ENCODE measurements around the gene PPT2. TPM values are rescaled to one million over a fixed set of nuclear protein-coding genes. Genes with fewer than 3 reads are reported as not detected.
A peak's percentile ranks its signal among the peaks of the same experiment; 100 is the strongest.
"Not testable (repeated sequence)": the region's sequence is repeated elsewhere in the genome, so short reads cannot be mapped to it uniquely, and the experiment has no call there.

PPT2 gene
- total RNA-seq, 6 donors from 2014 or later = 7.0 to 64.8 (median 16.8) TPM

DNA sequence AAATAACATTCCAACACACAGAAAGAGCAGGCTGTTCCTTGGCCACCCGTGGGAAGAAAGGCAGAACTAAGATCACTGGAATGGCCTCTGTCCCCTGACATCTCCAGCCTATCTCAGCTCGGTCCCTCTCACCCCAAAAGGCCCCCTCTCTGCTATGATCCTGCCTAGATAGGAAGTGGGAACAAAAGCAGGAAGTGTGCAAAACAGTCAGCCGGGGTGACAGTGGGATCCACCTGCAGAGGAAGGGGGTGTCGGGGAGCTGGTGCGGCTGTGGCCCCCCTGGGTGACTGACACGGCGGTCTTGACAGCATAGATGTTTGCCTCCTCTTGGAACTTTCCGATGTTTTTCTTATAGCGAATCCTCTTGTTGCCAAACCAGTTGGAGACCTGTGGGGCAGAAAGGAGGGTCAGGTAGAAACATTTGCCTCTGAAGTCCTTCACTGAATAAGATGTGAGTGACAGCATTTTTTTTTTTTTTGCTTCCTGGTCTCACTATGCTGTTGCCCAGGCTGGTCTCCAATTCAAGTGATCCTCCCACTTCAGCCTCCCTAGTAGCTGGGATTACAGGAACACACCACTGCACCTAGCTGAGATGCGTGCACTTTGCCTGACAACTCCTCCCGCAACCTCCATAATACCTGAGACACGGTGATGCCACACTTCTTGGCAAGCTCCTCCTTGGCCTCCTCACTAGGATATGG lies 33.2 kb downstream of the PPT2 start:
- Histone ChIP-seq H3K4me1 (peaks cover 62 to 74% (median 72%) of the 10 kb centered on the region in 4 donors), H3K4me3 (no peak overlapping the region), H3K27me3 (no peaks in the 10 kb centered on the region), H3K27ac (peak overlapping the region; percentile 77 to 98 (median 95)), H3K9me3 (no peaks in the 10 kb centered on the region), H3K36me3 (peaks cover 0 to 31% (median 20%) of the 10 kb centered on the region in 4 donors)
- DNase-seq (peak in 1 of 2 donors; percentile 50), ATAC-seq (ENCODE audit: low FRiP score in 2 of 2) (no peak)
- TF ChIP-seq POLR2AphosphoS5 (IDR thresholded peaks at IDR 0.05) (no peak), POLR2A (IDR thresholded peaks at IDR 0.05) (no peak), EP300 (IDR thresholded peaks at IDR 0.05) (no peak), CTCF (IDR thresholded peaks at IDR 0.05) (no peak)
- WGBS, 2 donors = 59 to 69% methylated on average over 11 to 12 of the region's 12 CpGs

DNA sequence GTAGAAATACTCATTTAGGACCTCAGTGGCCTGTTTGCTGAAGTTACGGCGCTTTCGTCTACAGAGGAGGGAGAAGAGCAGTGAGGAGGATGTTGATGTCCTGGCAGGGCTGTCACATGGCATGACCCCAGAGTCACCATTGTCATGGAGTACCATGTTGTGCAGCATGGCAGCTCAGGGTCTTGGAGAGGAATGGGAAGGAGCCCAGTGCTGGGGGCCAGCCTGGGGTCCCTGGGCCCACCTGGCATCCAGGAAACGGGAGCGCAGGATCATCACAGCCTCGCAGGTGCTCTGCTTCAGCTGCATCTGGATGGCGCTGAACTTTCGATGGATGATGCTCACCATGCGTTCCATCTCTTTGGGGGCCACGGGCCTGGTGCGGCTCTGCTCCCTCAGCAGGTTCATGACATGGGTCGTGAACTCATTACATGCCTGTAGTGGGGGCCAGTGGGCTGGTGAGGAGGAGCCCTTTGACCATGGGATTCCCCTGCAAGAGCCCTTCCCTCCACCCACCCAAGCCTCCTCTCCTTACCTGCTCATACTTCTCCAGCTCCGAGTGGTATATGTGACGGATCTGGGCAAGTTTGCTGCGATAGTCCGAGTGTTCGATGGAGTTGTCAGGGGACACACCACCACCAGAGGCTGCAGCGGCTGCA lies 33.9 kb downstream of the PPT2 start:
- H3K9me3 ChIP-seq; H3K27me3 ChIP-seq; ATAC-seq (ENCODE audit: low FRiP score in 2 of 2): not testable (repeated sequence)
- Histone ChIP-seq H3K4me1 (peaks cover 66 to 80% (median 77%) of the 10 kb centered on the region in 4 donors), H3K4me3 (peak overlapping the region in 3 of 4 donors; percentile 72 to 96 (median 80)), H3K36me3 (peaks cover 0 to 25% (median 16%) of the 10 kb centered on the region in 4 donors), H3K27ac (peak overlapping the region; percentile 77 to 98 (median 95))
- WGBS, 2 donors = 77 to 78% methylated on average over 8 to 18 of the region's 18 CpGs
- peak in 1 of 2 donors; percentile 43 for DNase-seq

DNA sequence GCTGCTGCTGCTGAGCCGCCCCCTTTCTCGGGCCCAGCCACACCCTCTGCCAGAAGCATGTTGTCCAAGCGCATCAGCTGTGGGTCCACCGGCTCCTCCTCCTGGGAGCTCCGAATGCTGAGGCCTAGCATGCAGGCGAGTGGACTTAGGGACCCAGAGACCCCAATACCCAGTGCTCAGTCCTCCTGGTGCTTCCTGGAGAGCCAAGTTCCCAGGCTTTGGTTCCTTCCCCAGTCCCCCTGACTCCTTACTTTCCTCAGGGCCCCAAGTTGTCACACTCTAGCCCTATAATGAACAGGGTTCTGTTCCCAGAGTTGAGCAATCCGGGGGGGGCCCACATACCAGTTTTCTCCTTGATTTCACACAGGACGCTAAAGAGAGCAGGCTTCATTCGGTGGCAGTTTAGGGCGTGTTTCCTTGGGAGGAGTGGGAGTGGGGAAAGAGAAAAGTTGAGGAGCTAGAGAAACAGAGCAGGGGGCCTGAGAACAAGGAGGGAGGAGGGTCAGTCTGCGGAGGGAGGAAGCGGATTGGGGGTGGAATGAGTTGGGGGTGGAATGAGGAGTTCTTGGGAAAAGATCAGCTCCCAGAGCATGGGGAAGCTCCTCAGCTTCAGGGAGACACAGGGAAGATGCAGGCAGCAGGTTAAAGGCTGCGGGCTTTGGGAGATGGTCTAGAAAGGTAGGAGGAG lies 34.6 kb downstream of the PPT2 start:
- 17 to 22% methylated on average over 10 to 13 of the region's 13 CpGs for WGBS, 2 donors
- DNase-seq (no peak), ATAC-seq (ENCODE audit: low FRiP score in 2 of 2) (no peak)
- Histone ChIP-seq H3K27me3 (no peaks in the 10 kb centered on the region), H3K36me3 (peaks cover 0 to 24% (median 12%) of the 10 kb centered on the region in 4 donors), H3K9me3 (no peaks in the 10 kb centered on the region), H3K4me3 (peak overlapping the region; percentile 5 to 96 (median 76)), H3K27ac (peak overlapping the region; percentile 93 to 98 (median 96)), H3K4me1 (peaks cover 71 to 83% (median 81%) of the 10 kb centered on the region in 4 donors)
- TF ChIP-seq POLR2AphosphoS5 (IDR thresholded peaks at IDR 0.05) (no peak), EP300 (IDR thresholded peaks at IDR 0.05) (no peak), CTCF (IDR thresholded peaks at IDR 0.05) (no peak), POLR2A (IDR thresholded peaks at IDR 0.05) (no peak)

DNA sequence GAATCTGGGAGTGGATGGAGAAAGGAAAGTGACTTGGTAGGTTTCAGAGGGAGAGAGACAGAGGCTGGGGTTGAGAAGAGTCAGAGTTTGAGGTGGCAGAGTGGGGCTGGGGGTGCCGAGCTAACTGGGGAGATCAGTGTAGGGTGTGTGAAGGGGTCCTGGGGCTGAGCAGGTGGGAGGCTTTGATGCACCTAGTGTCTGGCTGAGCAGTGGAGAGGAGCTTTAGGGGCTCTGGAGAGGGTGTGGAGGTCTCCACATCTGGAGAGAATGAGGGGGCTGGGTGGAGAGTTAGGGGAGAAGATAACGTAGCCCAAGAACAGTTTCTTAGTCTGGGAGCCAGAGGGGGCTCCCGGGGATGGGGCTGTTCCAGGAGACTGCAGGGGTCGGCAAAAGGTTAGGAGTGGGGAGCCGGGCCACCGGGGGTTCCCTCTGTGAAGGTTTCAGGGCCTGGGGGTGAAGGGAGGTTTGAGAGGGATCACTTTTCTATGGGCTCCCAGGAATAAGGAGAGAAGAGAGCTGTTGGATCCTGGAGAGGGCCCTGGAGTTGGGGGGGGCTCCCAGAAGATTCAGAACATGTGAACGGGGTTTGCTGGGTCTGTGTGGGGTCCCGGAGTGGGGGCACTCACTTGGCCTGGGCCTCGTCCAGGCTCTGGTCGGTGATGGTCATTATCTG lies 35.3 kb downstream of the PPT2 start:
- Histone ChIP-seq H3K27ac (peak overlapping the region; percentile 93 to 98 (median 96)), H3K4me3 (peak overlapping the region; percentile 72 to 96 (median 83)), H3K27me3 (no peaks in the 10 kb centered on the region), H3K4me1 (peaks cover 68 to 81% (median 77%) of the 10 kb centered on the region in 4 donors), H3K36me3 (peaks cover 0 to 24% (median 12%) of the 10 kb centered on the region in 4 donors), H3K9me3 (no peaks in the 10 kb centered on the region)
- WGBS, 2 donors = 4 to 5% methylated on average over 8 to 10 of the region's 10 CpGs
- no peak for TF ChIP-seq EP300 (IDR thresholded peaks at IDR 0.05)
- no peak for TF ChIP-seq CTCF (IDR thresholded peaks at IDR 0.05)
- no peak for TF ChIP-seq POLR2AphosphoS5 (IDR thresholded peaks at IDR 0.05)
- no peak for TF ChIP-seq POLR2A (IDR thresholded peaks at IDR 0.05)
- ATAC-seq (ENCODE audit: low FRiP score in 2 of 2) (no peak), DNase-seq (no peak)
